Hepatocyte (in vitro differentiated cells): Measurements from ENCODE around the gene APBB2. TPM values are rescaled to one million over a fixed set of nuclear protein-coding genes. Genes with fewer than 3 reads are reported as not detected.

Source experiments
- DNase-seq: peaks from one replicate; pipeline ENCODE4 v3.0.0-alpha.2; 2016; ENCODE audit warnings: low spot score
- H2AFZ ChIP-seq: fragments of 200-600 bp; sonication (generic); 2 replicates; pipeline ENCODE4 v1.6.0; 2016; ENCODE audit warnings: antibody characterized with exemption, mild to moderate bottlenecking
- H3K27ac ChIP-seq: fragments of 200-600 bp; sonication (generic); 2 replicates; pipeline ENCODE4 v1.5.1; 2016; ENCODE audit warnings: mild to moderate bottlenecking
- H3K27me3 ChIP-seq: fragments of 200-600 bp; sonication (generic); 2 replicates; pipeline ENCODE4 v1.6.1; 2016
- H3K36me3 ChIP-seq: fragments of 200-600 bp; sonication (generic); replicated peaks from 2 replicates; pipeline ENCODE4 v1.5.1; 2016; ENCODE audit warnings: low read depth; ENCODE audit not compliant: insufficient read depth
- H3K4me1 ChIP-seq: fragments of 200-600 bp; sonication (generic); 2 replicates; pipeline ENCODE4 v1.5.1; 2016; ENCODE audit warnings: mild to moderate bottlenecking, moderate library complexity; ENCODE audit not compliant: insufficient read depth
- H3K4me2 ChIP-seq: fragments of 200-600 bp; sonication (generic); 2 replicates; pipeline ENCODE4 v1.6.0; 2016
- H3K4me3 ChIP-seq: fragments of 200-600 bp; sonication (generic); 2 replicates; pipeline ENCODE4 v1.5.1; 2016; ENCODE audit warnings: mild to moderate bottlenecking
- H3K79me2 ChIP-seq: fragments of 200-600 bp; sonication (generic); 2 replicates; pipeline ENCODE4 v1.6.0; 2017; ENCODE audit warnings: mild to moderate bottlenecking
- H3K9me2 ChIP-seq: fragments of 200-600 bp; sonication (generic); replicated peaks from 2 replicates; pipeline ENCODE4 v1.6.0; 2017; ENCODE audit warnings: mild to moderate bottlenecking; ENCODE audit not compliant: insufficient read depth
- H3K9me3 ChIP-seq: fragments of 200-600 bp; sonication (generic); 2 replicates; pipeline ENCODE4 v1.5.1; 2016; ENCODE audit warnings: low read depth, mild to moderate bottlenecking
- H4K20me1 ChIP-seq: fragments of 200-600 bp; sonication (generic); 2 replicates; pipeline ENCODE4 v1.6.0; 2016; ENCODE audit warnings: mild to moderate bottlenecking; ENCODE audit not compliant: insufficient read depth, poor library complexity, severe bottlenecking
- EZH2 ChIP-seq: fragments of 200-600 bp; sonication (generic); IDR thresholded peaks from 2 replicates; pipeline ENCODE4 v1.6.1; 2016; ENCODE audit warnings: antibody characterized with exemption, mild to moderate bottlenecking, borderline replicate concordance
- EZH2phosphoT487 ChIP-seq: fragments of 200-600 bp; sonication (generic); IDR thresholded peaks from one replicate; pipeline ENCODE4 v1.6.1; 2018; ENCODE audit warnings: antibody characterized with exemption, mild to moderate bottlenecking, low read depth, moderate library complexity; ENCODE audit not compliant: unreplicated experiment, severe bottlenecking
- WGBS: methylation state at CpG from one replicate; pipeline ENCODE4 v1.1.6; 2016; ENCODE audit warnings: low lambda C conversion rate; ENCODE audit errors: missing lambda C conversion rate; 5-methylcytosine and 5-hydroxymethylcytosine counted together
- polyA plus RNA-seq: library from polyadenylated mRNA; unstranded; fragments of >200 nt; fragmentation: Nextera tagmentation; extraction: Ambion mirVana; gene quantifications from 2 replicates; pipeline ENCODE4 v1.2.1, GENCODE V29; 2016
- total RNA-seq: library from RNA; depleted of rRNA; stranded (reverse); fragments of >200 nt; gene quantifications from 2 replicates; pipeline ENCODE4 v1.2.3, GENCODE V29; 2014
- TF ChIP-seq, protein P1 (sequence below): fragments of 200-600 bp; sonication (generic); IDR thresholded peaks from 2 replicates; pipeline ENCODE4 v1.5.1; 2016; ENCODE audit warnings: antibody characterized with exemption, mild to moderate bottlenecking; ENCODE audit not compliant: poor library complexity

APBB2 gene
- total and polyA plus RNA-seq, 2 experiments from 2014 or later: 23.4 to 47.5 TPM

DNA sequence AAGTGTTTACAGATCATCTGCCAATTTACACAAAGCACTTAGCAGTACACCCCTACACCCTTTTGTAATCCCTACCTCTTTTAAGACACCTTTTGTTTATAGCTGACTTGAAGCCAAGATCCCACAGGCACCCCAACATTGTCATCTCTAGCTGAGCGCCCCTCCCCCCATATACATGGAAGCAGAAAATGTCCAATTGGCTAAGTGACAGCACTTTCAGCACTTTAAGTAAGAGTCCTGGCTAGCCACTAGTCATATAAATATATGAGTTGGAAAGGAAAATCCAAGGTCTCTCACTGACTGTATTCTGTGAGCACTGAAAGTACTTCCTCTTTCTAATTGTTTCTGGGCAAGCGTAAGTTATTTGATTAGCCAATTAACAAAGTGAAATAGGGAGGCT lies 356.4 kb downstream of the APBB2 start:
- Histone ChIP-seq H3K4me1 (peaks cover 5% of the 10 kb centered on the region), H3K9me3 (no peaks in the 10 kb centered on the region), H4K20me1 (no peaks in the 10 kb centered on the region), H3K4me3 (no peak overlapping the region), H3K9me2 (no peaks in the 10 kb centered on the region), H3K79me2 (no peaks in the 10 kb centered on the region), H3K4me2 (no peak overlapping the region), H2AFZ (no peak overlapping the region), H3K36me3 (no peaks in the 10 kb centered on the region), H3K27ac (no peak overlapping the region), H3K27me3 (no peaks in the 10 kb centered on the region)
- 90% methylated on average over 2 of the region's 2 CpGs for WGBS
- no peak for DNase-seq
- TF ChIP-seq EZH2 (no peak), EZH2phosphoT487 (no peak)
- TF ChIP-seq, protein P1, sequence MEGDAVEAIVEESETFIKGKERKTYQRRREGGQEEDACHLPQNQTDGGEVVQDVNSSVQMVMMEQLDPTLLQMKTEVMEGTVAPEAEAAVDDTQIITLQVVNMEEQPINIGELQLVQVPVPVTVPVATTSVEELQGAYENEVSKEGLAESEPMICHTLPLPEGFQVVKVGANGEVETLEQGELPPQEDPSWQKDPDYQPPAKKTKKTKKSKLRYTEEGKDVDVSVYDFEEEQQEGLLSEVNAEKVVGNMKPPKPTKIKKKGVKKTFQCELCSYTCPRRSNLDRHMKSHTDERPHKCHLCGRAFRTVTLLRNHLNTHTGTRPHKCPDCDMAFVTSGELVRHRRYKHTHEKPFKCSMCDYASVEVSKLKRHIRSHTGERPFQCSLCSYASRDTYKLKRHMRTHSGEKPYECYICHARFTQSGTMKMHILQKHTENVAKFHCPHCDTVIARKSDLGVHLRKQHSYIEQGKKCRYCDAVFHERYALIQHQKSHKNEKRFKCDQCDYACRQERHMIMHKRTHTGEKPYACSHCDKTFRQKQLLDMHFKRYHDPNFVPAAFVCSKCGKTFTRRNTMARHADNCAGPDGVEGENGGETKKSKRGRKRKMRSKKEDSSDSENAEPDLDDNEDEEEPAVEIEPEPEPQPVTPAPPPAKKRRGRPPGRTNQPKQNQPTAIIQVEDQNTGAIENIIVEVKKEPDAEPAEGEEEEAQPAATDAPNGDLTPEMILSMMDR: no peak

GRCh38 chr4:40856840-40857362 lies 357.4 kb downstream of the APBB2 start:
- Histone ChIP-seq H3K9me3 (no peaks in the 10 kb centered on the region), H3K4me2 (peak overlapping the region; percentile 99), H3K27ac (no peak overlapping the region), H3K4me1 (peaks cover 5% of the 10 kb centered on the region), H3K27me3 (no peaks in the 10 kb centered on the region), H3K4me3 (peak overlapping the region; percentile 65), H3K36me3 (no peaks in the 10 kb centered on the region), H3K9me2 (no peaks in the 10 kb centered on the region), H3K79me2 (no peaks in the 10 kb centered on the region), H4K20me1 (no peaks in the 10 kb centered on the region), H2AFZ (peak overlapping the region; percentile 33)
- peak; percentile 84 for DNase-seq
- 4% methylated on average over 32 of the region's 51 CpGs for WGBS
- TF ChIP-seq, protein P1: no peak
- no peak for TF ChIP-seq EZH2
- no peak for TF ChIP-seq EZH2phosphoT487

DNA sequence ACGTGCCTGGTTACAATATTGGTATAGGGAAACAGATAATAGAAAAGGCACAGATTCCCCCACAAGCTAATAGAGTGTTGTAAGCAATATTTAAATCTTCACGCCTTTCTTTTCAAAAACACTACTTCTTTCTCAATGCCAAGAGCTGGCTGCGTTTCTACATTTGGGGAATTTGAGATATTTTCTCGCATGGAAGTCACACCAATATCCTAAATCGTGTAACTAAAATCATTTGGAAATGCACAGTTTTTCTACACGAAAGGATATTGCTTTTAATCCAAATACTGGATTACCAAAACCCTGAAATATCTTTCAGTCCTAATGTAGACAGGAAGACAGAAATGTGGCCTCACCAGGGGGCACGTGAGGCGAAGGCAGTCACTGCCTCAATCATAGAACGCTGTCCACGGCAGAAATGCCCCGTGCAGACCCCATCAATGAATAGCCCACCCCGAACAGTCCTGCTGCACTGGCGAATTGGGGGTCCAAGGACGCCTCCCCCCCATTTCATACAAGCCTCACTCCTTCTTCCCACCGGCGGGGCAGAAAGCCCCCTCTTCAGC lies 358.0 kb downstream of the APBB2 start:
- peaks cover 5% of the 10 kb centered on the region for H3K4me1 ChIP-seq
- no peak for DNase-seq
- no peak overlapping the region for H3K27ac ChIP-seq
- TF ChIP-seq, protein P1: no peak
- TF ChIP-seq EZH2phosphoT487: no peak
- TF ChIP-seq EZH2: no peak
- no peaks in the 10 kb centered on the region for H3K79me2 ChIP-seq
- H2AFZ ChIP-seq: no peak overlapping the region
- H3K4me3 ChIP-seq: peak overlapping the region; percentile 65
- H3K36me3 ChIP-seq: no peaks in the 10 kb centered on the region
- H3K4me2 ChIP-seq: peak overlapping the region; percentile 99
- no peaks in the 10 kb centered on the region for H3K27me3 ChIP-seq
- WGBS: 40% methylated on average over 16 of the region's 16 CpGs
- H4K20me1 ChIP-seq: no peaks in the 10 kb centered on the region
- no peaks in the 10 kb centered on the region for H3K9me2 ChIP-seq
- no peaks in the 10 kb centered on the region for H3K9me3 ChIP-seq
